Suprapubic skin (tissue), 4 donors: Measurements from ENCODE around the gene ARID1A. TPM values are rescaled to one million over a fixed set of nuclear protein-coding genes. Genes with fewer than 3 reads are reported as not detected.

Experiments
- DNase-seq, 2 donors: peaks; one replicate each; pipeline ENCODE4 v3.0.0-alpha.2; 2019; ENCODE audit warnings: low spot score in 2 of 2
- H3K27ac ChIP-seq: fragments of 200-600 bp; sonication (generic); one replicate; pipeline ENCODE4 v1.5.1; 2019
- H3K27me3 ChIP-seq: fragments of 200-600 bp; sonication (generic); one replicate; pipeline ENCODE4 v1.5.1; 2019
- H3K36me3 ChIP-seq: fragments of 200-600 bp; sonication (generic); one replicate; pipeline ENCODE4 v1.5.1; 2019
- H3K4me1 ChIP-seq: fragments of 200-600 bp; sonication (generic); one replicate; pipeline ENCODE4 v1.5.1; 2019
- H3K4me3 ChIP-seq: fragments of 200-600 bp; sonication (generic); one replicate; pipeline ENCODE4 v1.5.1; 2019; ENCODE audit warnings: mild to moderate bottlenecking
- H3K9me3 ChIP-seq: fragments of 200-600 bp; sonication (generic); one replicate; pipeline ENCODE4 v1.5.1; 2019
- CTCF ChIP-seq, 2 donors: fragments of 200-600 bp in 1 of 2; fragments of 450-650 bp in 1 of 2; sonication (generic) in 1 of 2; IDR thresholded peaks; one replicate each; pipeline ENCODE4 v1.5.1; 2016 to 2019; ENCODE audit warnings: antibody characterized with exemption in 2 of 2, mild to moderate bottlenecking in 1 of 2, moderate library complexity in 1 of 2
- EP300 ChIP-seq: sonication (generic); formaldehyde crosslinking; IDR thresholded peaks from one replicate; pipeline ENCODE4 v1.6.1; 2017; ENCODE audit warnings: antibody characterized with exemption
- POLR2A ChIP-seq, 2 donors: fragments of 450-650 bp; IDR thresholded peaks; one replicate each; pipeline ENCODE4 v1.6.1; 2017; ENCODE audit warnings: antibody characterized with exemption in 2 of 2, mild to moderate bottlenecking in 2 of 2, moderate library complexity in 2 of 2
- POLR2AphosphoS5 ChIP-seq, 3 donors: sonication (generic); formaldehyde crosslinking; IDR thresholded peaks; one replicate each; pipeline ENCODE4 v1.6.1; 2017; ENCODE audit warnings: antibody characterized with exemption in 3 of 3
- WGBS: methylation state at CpG from one replicate; pipeline ENCODE4 v1.1.5; 2018; 5-methylcytosine and 5-hydroxymethylcytosine counted together
- total RNA-seq, 4 donors: library from RNA; depleted of rRNA; stranded (reverse); fragments of >200 nt; gene quantifications; one replicate each; pipeline ENCODE4 v1.1.0, GENCODE V29; 2016

The ARID1A gene
- total RNA-seq, 4 donors from 2014 or later, result 77.2 to 90.0 (median 83.5) TPM

- Histone ChIP-seq H3K4me3 (no peak overlapping the region), H3K36me3 (peaks cover 90% of the 10 kb centered on the region), H3K27me3 (no peaks in the 10 kb centered on the region), H3K4me1 (peaks cover 30% of the 10 kb centered on the region), H3K27ac (no peak overlapping the region), H3K9me3 (no peaks in the 10 kb centered on the region)
- TF ChIP-seq EP300 (no peak), POLR2AphosphoS5 (IDR thresholded peaks at IDR 0.05) (no peak), CTCF (IDR thresholded peaks at IDR 0.05) (no peak), POLR2A (IDR thresholded peaks at IDR 0.05) (no peak)
- no peak for DNase-seq
- 3% methylated on average over 3 of the region's 3 CpGs for WGBS
Measured at GRCh38 chr1:26768755-26769154, 72.9 kb downstream of the ARID1A start.

GRCh38 chr1:26771285-26771642 is 75.4 kb downstream of the ARID1A start:
- peaks cover 30% of the 10 kb centered on the region for H3K4me1 ChIP-seq
- 44% methylated on average over 3 of the region's 3 CpGs for WGBS

GRCh38 chr1:26771643-26772321 is 76.0 kb downstream of the ARID1A start:
- Histone ChIP-seq H3K4me3 (no peak overlapping the region), H3K36me3 (peaks cover 93% of the 10 kb centered on the region), H3K27me3 (no peaks in the 10 kb centered on the region), H3K9me3 (no peaks in the 10 kb centered on the region), H3K27ac (peak overlapping the region; percentile 4), H3K4me1 (peaks cover 30% of the 10 kb centered on the region)
- TF ChIP-seq EP300, result no peak
- TF ChIP-seq POLR2AphosphoS5 (IDR thresholded peaks at IDR 0.05), result no peak
- no peak for TF ChIP-seq CTCF (IDR thresholded peaks at IDR 0.05)
- TF ChIP-seq POLR2A (IDR thresholded peaks at IDR 0.05), result no peak
- WGBS, result 92% methylated on average over 2 of the region's 2 CpGs
- DNase-seq, result no peak

More at GRCh38 chr1:26771285-26771642, 75.4 kb downstream of the ARID1A start:
- no peak for DNase-seq
- Histone ChIP-seq H3K36me3 (peaks cover 93% of the 10 kb centered on the region), H3K27ac (peak overlapping the region; percentile 46), H3K9me3 (no peaks in the 10 kb centered on the region), H3K4me3 (no peak overlapping the region), H3K27me3 (no peaks in the 10 kb centered on the region)
- TF ChIP-seq CTCF (IDR thresholded peaks at IDR 0.05) (no peak), EP300 (no peak), POLR2A (IDR thresholded peaks at IDR 0.05) (no peak), POLR2AphosphoS5 (IDR thresholded peaks at IDR 0.05) (no peak)

- Histone ChIP-seq H3K9me3 (no peaks in the 10 kb centered on the region), H3K4me3 (no peak overlapping the region), H3K36me3 (peaks cover 93% of the 10 kb centered on the region), H3K4me1 (peaks cover 28% of the 10 kb centered on the region), H3K27ac (no peak overlapping the region), H3K27me3 (no peaks in the 10 kb centered on the region)
- no peak for DNase-seq
- TF ChIP-seq POLR2AphosphoS5 (IDR thresholded peaks at IDR 0.05), result no peak
- no peak for TF ChIP-seq POLR2A (IDR thresholded peaks at IDR 0.05)
- TF ChIP-seq CTCF (IDR thresholded peaks at IDR 0.05), result no peak
- no peak for TF ChIP-seq EP300
- 70% methylated on average over 4 of the region's 4 CpGs for WGBS
Measured at GRCh38 chr1:26772687-26773086, 76.9 kb downstream of the ARID1A start.

GRCh38 chr1:26774462-26774861 is 78.6 kb downstream of the ARID1A start:
- Histone ChIP-seq H3K4me1 (peaks cover 16% of the 10 kb centered on the region), H3K9me3 (no peaks in the 10 kb centered on the region), H3K4me3 (no peak overlapping the region), H3K27ac (no peak overlapping the region), H3K36me3 (peaks cover 97% of the 10 kb centered on the region), H3K27me3 (no peaks in the 10 kb centered on the region)
- no peak for DNase-seq
- 90% methylated on average over 7 of the region's 13 CpGs for WGBS
- TF ChIP-seq POLR2A (IDR thresholded peaks at IDR 0.05), result no peak
- no peak for TF ChIP-seq EP300
- TF ChIP-seq POLR2AphosphoS5 (IDR thresholded peaks at IDR 0.05), result no peak

GRCh38 chr1:26775666-26776065 is 79.9 kb downstream of the ARID1A start:
- DNase-seq, result no peak
- Histone ChIP-seq H3K27me3 (no peaks in the 10 kb centered on the region), H3K9me3 (no peaks in the 10 kb centered on the region), H3K4me3 (no peak overlapping the region), H3K36me3 (peaks cover 97% of the 10 kb centered on the region), H3K27ac (no peak overlapping the region), H3K4me1 (peaks cover 15% of the 10 kb centered on the region)
- 88% methylated on average over 4 of the region's 4 CpGs for WGBS
- TF ChIP-seq POLR2A (IDR thresholded peaks at IDR 0.05) (no peak), POLR2AphosphoS5 (IDR thresholded peaks at IDR 0.05) (no peak), EP300 (no peak), CTCF (IDR thresholded peaks at IDR 0.05) (no peak)
